H1 (cell line): ENCODE data around the gene THAP11.

Experiments
- CHD2 ChIP-seq: IDR thresholded peaks from 2 replicates; pipeline ENCODE4 v1.6.1; 2012; ENCODE audit warnings: low read length, improper control_type of control experiment
- CREB1 ChIP-seq: IDR thresholded peaks from 2 replicates; pipeline ENCODE4 v1.6.1; 2012; ENCODE audit warnings: inconsistent platforms
- EZH2 ChIP-seq: fragments of 200-600 bp; sonication (generic); IDR thresholded peaks from 2 replicates; pipeline ENCODE4 v1.7.1; 2012; ENCODE audit warnings: low read depth, mild to moderate bottlenecking, moderate library complexity, low read length, inconsistent platforms; ENCODE audit not compliant: severe bottlenecking
- FOSL1 ChIP-seq: IDR thresholded peaks from 2 replicates; pipeline ENCODE4 v1.6.1; 2011; ENCODE audit warnings: mild to moderate bottlenecking, low read depth, low read length, moderate library complexity; ENCODE audit not compliant: insufficient read depth
- GABPA ChIP-seq: IDR thresholded peaks from 2 replicates; pipeline ENCODE4 v1.6.1; 2011; ENCODE audit warnings: mild to moderate bottlenecking, low read length, moderate library complexity, borderline replicate concordance; ENCODE audit not compliant: insufficient read depth
- JUND ChIP-seq: IDR thresholded peaks from 2 replicates; pipeline ENCODE4 v1.6.1; 2011; ENCODE audit warnings: mild to moderate bottlenecking, improper control_type of control experiment, low read length
- POLR2A ChIP-seq, 2 experiments: IDR thresholded peaks; 1 replicate in 1 of 2; 2 replicates in 1 of 2; pipeline ENCODE4 v1.6.1; 2011; ENCODE audit warnings: low read depth in 2 of 2, low read length in 2 of 2, mild to moderate bottlenecking in 2 of 2; ENCODE audit errors: control extremely low read depth in 1 of 2
- RAD21 ChIP-seq, 2 experiments: IDR thresholded peaks in 1 of 2; conservative IDR thresholded peaks in 1 of 2; 2 replicates each; pipeline ENCODE4 v1.6.1; 2011; ENCODE audit warnings: low read depth in 2 of 2, low read length in 2 of 2, improper control_type of control experiment in 1 of 2, inconsistent platforms in 1 of 2, mild to moderate bottlenecking in 1 of 2, moderate library complexity in 1 of 2
- YY1 ChIP-seq: IDR thresholded peaks from 2 replicates; pipeline ENCODE4 v1.6.1; 2011; ENCODE audit warnings: low read depth, mild to moderate bottlenecking, low read length
- TF ChIP-seq, protein P1 (sequence below), 3 experiments: IDR thresholded peaks; 1 replicate in 2 of 3; 2 replicates in 1 of 3; pipeline versions ENCODE4 v1.5.1 to v1.6.1; 2011; ENCODE audit warnings: low read length in 3 of 3, mild to moderate bottlenecking in 3 of 3, inconsistent platforms in 2 of 3, low read depth in 1 of 3, moderate library complexity in 1 of 3; ENCODE audit not compliant: insufficient read depth in 1 of 3; ENCODE audit errors: control extremely low read depth in 1 of 3

DNA sequence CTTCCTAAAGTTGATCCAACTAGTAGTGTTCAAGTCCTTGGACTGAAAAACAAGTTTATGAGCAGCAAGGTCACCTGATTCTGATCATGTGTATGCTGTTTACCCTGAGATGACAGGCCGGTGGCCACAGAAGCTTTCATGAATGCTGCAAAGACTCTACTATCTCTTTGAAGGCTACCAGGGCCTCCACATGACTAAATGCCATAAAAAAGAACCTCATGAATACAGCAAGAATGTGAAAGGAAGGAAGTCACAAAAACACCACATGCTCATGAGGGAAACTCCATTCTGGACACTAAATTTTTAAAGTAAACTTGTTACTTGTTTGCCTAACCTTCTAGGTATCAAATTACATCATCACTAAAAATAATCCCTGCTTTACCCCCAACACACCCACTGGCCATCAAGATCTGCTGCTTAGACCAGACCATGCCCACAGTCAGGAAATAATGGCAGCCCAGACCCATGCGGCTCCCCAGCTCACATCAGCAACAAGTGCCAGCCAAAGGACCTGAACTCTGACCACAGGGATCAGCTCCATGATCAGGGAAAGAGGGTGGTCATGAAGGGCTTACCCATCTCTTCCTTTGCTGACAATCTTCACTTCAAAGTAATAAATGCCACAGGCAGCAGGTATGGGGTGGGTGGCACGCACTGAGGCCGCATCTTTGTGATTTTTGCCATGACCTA, 37.1 kb upstream of the THAP11 start:
- TF ChIP-seq POLR2A (IDR thresholded peaks at IDR 0.05; ENCODE audit: control extremely low read depth in 1 of 2, low read depth in 2 of 2, low read length in 2 of 2): no peak
- TF ChIP-seq, protein P1, sequence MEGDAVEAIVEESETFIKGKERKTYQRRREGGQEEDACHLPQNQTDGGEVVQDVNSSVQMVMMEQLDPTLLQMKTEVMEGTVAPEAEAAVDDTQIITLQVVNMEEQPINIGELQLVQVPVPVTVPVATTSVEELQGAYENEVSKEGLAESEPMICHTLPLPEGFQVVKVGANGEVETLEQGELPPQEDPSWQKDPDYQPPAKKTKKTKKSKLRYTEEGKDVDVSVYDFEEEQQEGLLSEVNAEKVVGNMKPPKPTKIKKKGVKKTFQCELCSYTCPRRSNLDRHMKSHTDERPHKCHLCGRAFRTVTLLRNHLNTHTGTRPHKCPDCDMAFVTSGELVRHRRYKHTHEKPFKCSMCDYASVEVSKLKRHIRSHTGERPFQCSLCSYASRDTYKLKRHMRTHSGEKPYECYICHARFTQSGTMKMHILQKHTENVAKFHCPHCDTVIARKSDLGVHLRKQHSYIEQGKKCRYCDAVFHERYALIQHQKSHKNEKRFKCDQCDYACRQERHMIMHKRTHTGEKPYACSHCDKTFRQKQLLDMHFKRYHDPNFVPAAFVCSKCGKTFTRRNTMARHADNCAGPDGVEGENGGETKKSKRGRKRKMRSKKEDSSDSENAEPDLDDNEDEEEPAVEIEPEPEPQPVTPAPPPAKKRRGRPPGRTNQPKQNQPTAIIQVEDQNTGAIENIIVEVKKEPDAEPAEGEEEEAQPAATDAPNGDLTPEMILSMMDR (IDR thresholded peaks at IDR 0.05; ENCODE audit: control extremely low read depth in 1 of 3, insufficient read depth in 1 of 3, low read depth in 1 of 3, low read length in 3 of 3): no peak
- TF ChIP-seq CREB1: no peak
- no peak for TF ChIP-seq YY1
- TF ChIP-seq JUND: no peak
- TF ChIP-seq RAD21 (IDR thresholded peaks at IDR 0.05 in 1 of 2, conservative IDR thresholded peaks at IDR 0.05 in 1 of 2; ENCODE audit: low read depth in 2 of 2, low read length in 2 of 2): no peak
- TF ChIP-seq EZH2: no peak
- TF ChIP-seq FOSL1: no peak
- no peak for TF ChIP-seq GABPA
- no peak for TF ChIP-seq CHD2
